Stomach (tissue), 9 donors: Measurements from ENCODE around the gene L1CAM. TPM values are rescaled to one million over a fixed set of nuclear protein-coding genes. Genes with fewer than 3 reads are reported as not detected.

Experiments used
- DNase-seq, 2 donors: peaks; one replicate each; pipeline versions ENCODE4 v3.0.0 to v3.0.0-alpha.2; 2013 to 2019
- H3K27ac ChIP-seq, 5 donors: fragments of 200-600 bp in 4 of 5; sonication (generic) in 4 of 5; one replicate each; pipeline ENCODE4 v1.5.1; 2013 to 2019; ENCODE audit warnings: mild to moderate bottlenecking in 1 of 5, moderate library complexity in 1 of 5
- H3K27me3 ChIP-seq, 3 donors: fragments of 200-600 bp; sonication (generic); one replicate each; pipeline ENCODE4 v1.5.1; 2017 to 2019; ENCODE audit warnings: mixed run types in 1 of 3
- H3K36me3 ChIP-seq, 4 donors: fragments of 200-600 bp; sonication (generic); 1 replicate in 3 of 4; 2 replicates in 1 of 4; pipeline ENCODE4 v1.5.1; 2016 to 2019
- H3K4me1 ChIP-seq, 4 donors: fragments of 200-600 bp; sonication (generic); one replicate each; pipeline ENCODE4 v1.5.1; 2016 to 2019
- H3K4me3 ChIP-seq, 4 donors: fragments of 200-600 bp; sonication (generic) in 3 of 4; one replicate each; pipeline ENCODE4 v1.5.1; 2016 to 2019; ENCODE audit warnings: mild to moderate bottlenecking in 1 of 4
- H3K9me3 ChIP-seq, 4 donors: fragments of 200-600 bp; sonication (generic); one replicate each; pipeline ENCODE4 v1.5.1; 2016 to 2019
- EP300 ChIP-seq: sonication (generic); formaldehyde crosslinking; IDR thresholded peaks from one replicate; pipeline ENCODE4 v1.6.1; 2017; ENCODE audit warnings: antibody characterized with exemption
- POLR2A ChIP-seq, 4 donors: fragments of 450-650 bp; IDR thresholded peaks; one replicate each; pipeline ENCODE4 v1.6.1; 2016; ENCODE audit warnings: antibody characterized with exemption in 4 of 4, control low read depth in 2 of 4, mild to moderate bottlenecking in 1 of 4, moderate library complexity in 1 of 4
- POLR2AphosphoS5 ChIP-seq, 3 donors: sonication (generic); formaldehyde crosslinking; IDR thresholded peaks; one replicate each; pipeline ENCODE4 v1.6.1; 2016; ENCODE audit warnings: antibody characterized with exemption in 3 of 3
- WGBS, 5 donors: extraction: QIAGEN DNeasy Blood & Tissue Kit in 3 of 5; methylation state at CpG; one replicate each; pipeline versions ENCODE4 v1.1.5 to v1.1.7; 2013 to 2018; 5-methylcytosine and 5-hydroxymethylcytosine counted together
- intact Hi-C: fragments of 100-400 bp; cut with DNase I; formaldehyde crosslinking; loops from one replicate; pipeline ENCODE4 v1.15.1; 2023; ENCODE audit warnings: low total_unique reads
- polyA plus RNA-seq, 3 donors: library from polyadenylated mRNA; stranded (reverse); fragments of 200-250 nt; gene quantifications; one replicate each; pipeline ENCODE4 v1.2.3, GENCODE V29; 2013
- total RNA-seq, 5 donors: library from RNA; depleted of rRNA; stranded (reverse); fragments of >200 nt; gene quantifications; one replicate each; pipeline versions ENCODE4 v1.1.0 to v1.2.3, GENCODE V29; 2014 to 2016
- TF ChIP-seq, protein P1 (sequence below), 7 experiments: fragments of 450-650 bp in 4 of 7; fragments of 200-600 bp in 3 of 7; sonication (generic) in 3 of 7; IDR thresholded peaks; one replicate each; pipeline ENCODE4 v1.5.1; 2016 to 2019; ENCODE audit warnings: antibody characterized with exemption in 7 of 7, control low read depth in 2 of 7, mild to moderate bottlenecking in 1 of 7
- donor health status: healthy with polysubstance abuse.
- donor health status: Bipolar disorder and iron deficiency.
- donor health status: healthy.

The L1CAM gene
- total and polyA plus RNA-seq, 8 donors: under 0.01 to 19.1 (median 2.7) TPM

GRCh38 chrX:153882086-153882498 lies 3.9 kb downstream of the L1CAM start:
- TF ChIP-seq, protein P1, sequence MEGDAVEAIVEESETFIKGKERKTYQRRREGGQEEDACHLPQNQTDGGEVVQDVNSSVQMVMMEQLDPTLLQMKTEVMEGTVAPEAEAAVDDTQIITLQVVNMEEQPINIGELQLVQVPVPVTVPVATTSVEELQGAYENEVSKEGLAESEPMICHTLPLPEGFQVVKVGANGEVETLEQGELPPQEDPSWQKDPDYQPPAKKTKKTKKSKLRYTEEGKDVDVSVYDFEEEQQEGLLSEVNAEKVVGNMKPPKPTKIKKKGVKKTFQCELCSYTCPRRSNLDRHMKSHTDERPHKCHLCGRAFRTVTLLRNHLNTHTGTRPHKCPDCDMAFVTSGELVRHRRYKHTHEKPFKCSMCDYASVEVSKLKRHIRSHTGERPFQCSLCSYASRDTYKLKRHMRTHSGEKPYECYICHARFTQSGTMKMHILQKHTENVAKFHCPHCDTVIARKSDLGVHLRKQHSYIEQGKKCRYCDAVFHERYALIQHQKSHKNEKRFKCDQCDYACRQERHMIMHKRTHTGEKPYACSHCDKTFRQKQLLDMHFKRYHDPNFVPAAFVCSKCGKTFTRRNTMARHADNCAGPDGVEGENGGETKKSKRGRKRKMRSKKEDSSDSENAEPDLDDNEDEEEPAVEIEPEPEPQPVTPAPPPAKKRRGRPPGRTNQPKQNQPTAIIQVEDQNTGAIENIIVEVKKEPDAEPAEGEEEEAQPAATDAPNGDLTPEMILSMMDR (IDR thresholded peaks at IDR 0.05): no peak
- TF ChIP-seq POLR2AphosphoS5 (IDR thresholded peaks at IDR 0.05): no peak
- no peak for TF ChIP-seq EP300
- no peak for TF ChIP-seq POLR2A (IDR thresholded peaks at IDR 0.05)
- intact Hi-C loops: no loop called here
- WGBS, 5 donors: 25 to 60% (median 31%) methylated on average over 1 to 8 of the region's 8 CpGs
- Histone ChIP-seq H3K27ac (no peak overlapping the region), H3K4me1 (peaks cover 0 to 13% (median 9%) of the 10 kb centered on the region in 4 donors), H3K9me3 (no peaks in the 10 kb centered on the region), H3K4me3 (no peak overlapping the region), H3K36me3 (no peaks in the 10 kb centered on the region), H3K27me3 (peaks cover 37 to 95% (median 88%) of the 10 kb centered on the region in 3 donors)
- DNase-seq: peak in 1 of 2 donors; percentile 54

GRCh38 chrX:153881281-153881680 lies 4.7 kb downstream of the L1CAM start:
- Histone ChIP-seq H3K36me3 (no peaks in the 10 kb centered on the region), H3K9me3 (no peaks in the 10 kb centered on the region), H3K4me1 (peaks cover 0 to 10% (median 8%) of the 10 kb centered on the region in 4 donors), H3K27ac (peak overlapping the region in 1 of 5 donors; percentile 18), H3K4me3 (no peak overlapping the region), H3K27me3 (peaks cover 33 to 87% (median 86%) of the 10 kb centered on the region in 3 donors)
- 57 to 79% (median 61%) methylated on average over 1 to 7 of the region's 7 CpGs for WGBS, 5 donors
- no peak for DNase-seq
- intact Hi-C loops: no loop called here
- TF ChIP-seq, protein P1 (IDR thresholded peaks at IDR 0.05): no peak
- no peak for TF ChIP-seq POLR2AphosphoS5 (IDR thresholded peaks at IDR 0.05)
- TF ChIP-seq POLR2A (IDR thresholded peaks at IDR 0.05): no peak
- no peak for TF ChIP-seq EP300

DNA sequence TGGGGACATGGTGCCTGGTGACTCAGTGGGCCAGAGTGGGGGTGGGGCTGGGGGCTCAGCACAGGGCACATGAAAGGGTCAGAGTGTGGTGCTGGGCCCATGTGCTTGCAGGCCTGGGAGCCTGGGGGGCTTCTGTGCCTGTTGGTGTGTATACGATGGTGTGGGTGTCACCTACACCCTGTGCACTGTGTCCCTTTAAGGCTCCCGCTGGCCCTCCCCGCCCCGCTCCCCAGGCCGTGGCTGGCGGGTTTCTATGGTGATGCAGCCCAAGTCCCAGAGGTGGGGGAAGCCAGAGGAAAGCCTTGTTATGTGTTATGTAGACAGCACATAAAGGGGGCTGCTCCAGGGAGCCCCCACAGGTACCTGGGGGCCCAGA lies 5.5 kb downstream of the L1CAM start:
- Histone ChIP-seq H3K27me3 (peaks cover 32 to 90% (median 84%) of the 10 kb centered on the region in 3 donors), H3K36me3 (no peaks in the 10 kb centered on the region)

GRCh38 chrX:153879741-153880439 lies 6.1 kb downstream of the L1CAM start:
- Histone ChIP-seq H3K9me3 (no peaks in the 10 kb centered on the region), H3K4me1 (peaks cover 0 to under 1% (median 0%) of the 10 kb centered on the region in 4 donors), H3K4me3 (no peak overlapping the region), H3K27ac (no peak overlapping the region), H3K27me3 (peaks cover 28 to 90% (median 79%) of the 10 kb centered on the region in 3 donors), H3K36me3 (no peaks in the 10 kb centered on the region)
- TF ChIP-seq, protein P1 (IDR thresholded peaks at IDR 0.05): no peak
- TF ChIP-seq POLR2A (IDR thresholded peaks at IDR 0.05) (no peak), EP300 (no peak), POLR2AphosphoS5 (IDR thresholded peaks at IDR 0.05) (no peak)
- intact Hi-C loops: no loop called here
- 49 to 74% (median 55%) methylated on average over 10 to 12 of the region's 12 CpGs for WGBS, 5 donors
- DNase-seq: no peak

More for the DNA sequence above, 5.5 kb downstream of the L1CAM start:
- TF ChIP-seq EP300: no peak
- no peak for TF ChIP-seq POLR2A (IDR thresholded peaks at IDR 0.05)
- no peak for TF ChIP-seq POLR2AphosphoS5 (IDR thresholded peaks at IDR 0.05)
- TF ChIP-seq, protein P1 (IDR thresholded peaks at IDR 0.05): no peak
- intact Hi-C loops: no loop called here
- Histone ChIP-seq H3K27ac (no peak overlapping the region), H3K4me1 (peaks cover 0 to 5% (median 4%) of the 10 kb centered on the region in 4 donors), H3K4me3 (no peak overlapping the region), H3K9me3 (no peaks in the 10 kb centered on the region)
- 5 to 50% (median 28%) methylated on average over 4 to 6 of the region's 6 CpGs for WGBS, 5 donors
- no peak for DNase-seq
